ENCODE measurements around the gene ARRB2. TPM values are rescaled to one million over a fixed set of nuclear protein-coding genes. Genes with fewer than 3 reads are reported as not detected.

Gene ARRB2
- polyA plus RNA-seq, 4 donors: 43.8 to 131 (median 110) TPM

- Histone ChIP-seq H3K4me1 (ENCODE audit: control insufficient read depth in 3 of 3, insufficient read depth in 2 of 3, low read depth in 1 of 3, low read length in 2 of 3) (peaks cover 2 to 28% (median 10%) of the 10 kb centered on the region in 3 donors), H3K36me3 (ENCODE audit: control insufficient read depth in 3 of 3, insufficient read depth in 2 of 3, low read depth in 1 of 3, low read length in 3 of 3) (peaks cover 0 to 36% (median 9%) of the 10 kb centered on the region in 3 donors), H3K9me3 (ENCODE audit: control insufficient read depth in 2 of 2, insufficient read depth in 1 of 2, low read depth in 1 of 2, low read length in 1 of 2) (no peaks in the 10 kb centered on the region), H3K27me3 (ENCODE audit: control insufficient read depth in 3 of 3, insufficient read depth in 3 of 3, low read length in 3 of 3) (no peaks in the 10 kb centered on the region), H3K27ac (ENCODE audit: low read depth in 1 of 3, low read length in 2 of 3) (peak overlapping the region in 1 of 3 donors; percentile 2), H3K4me3 (ENCODE audit: low read depth in 1 of 3, low read length in 3 of 3) (no peak overlapping the region)
- DNase-seq (no peak), FAIRE-seq (no peak)
- WGBS, 3 donors: 73 to 88% (median 85%) methylated on average over 16 of the region's 16 CpGs
Observed at GRCh38 chr17:4722678-4723240, 12.3 kb downstream of the ARRB2 start.

GRCh38 chr17:4724650-4725049 is 14.2 kb downstream of the ARRB2 start:
- DNase-seq (no peak), FAIRE-seq (no peak)
- H3K36me3 ChIP-seq (ENCODE audit: control insufficient read depth in 3 of 3, insufficient read depth in 2 of 3, low read depth in 1 of 3, low read length in 3 of 3): peaks cover 0 to 18% (median 3%) of the 10 kb centered on the region in 3 donors
- H3K4me3 ChIP-seq (ENCODE audit: low read depth in 1 of 3, low read length in 3 of 3): no peak overlapping the region
- 78 to 87% (median 80%) methylated on average over 5 of the region's 5 CpGs for WGBS, 3 donors
- peaks cover 2 to 36% (median 12%) of the 10 kb centered on the region in 3 donors for H3K4me1 ChIP-seq (ENCODE audit: control insufficient read depth in 3 of 3, insufficient read depth in 2 of 3, low read depth in 1 of 3, low read length in 2 of 3)
- no peaks in the 10 kb centered on the region for H3K9me3 ChIP-seq (ENCODE audit: control insufficient read depth in 2 of 2, insufficient read depth in 1 of 2, low read depth in 1 of 2, low read length in 1 of 2)
- H3K27ac ChIP-seq (ENCODE audit: low read depth in 1 of 3, low read length in 2 of 3): no peak overlapping the region
- no peaks in the 10 kb centered on the region for H3K27me3 ChIP-seq (ENCODE audit: control insufficient read depth in 3 of 3, insufficient read depth in 3 of 3, low read length in 3 of 3)

GRCh38 chr17:4725646-4726310 is 15.3 kb downstream of the ARRB2 start:
- no peak overlapping the region for H3K4me3 ChIP-seq (ENCODE audit: low read depth in 1 of 3, low read length in 3 of 3)
- no peaks in the 10 kb centered on the region for H3K27me3 ChIP-seq (ENCODE audit: control insufficient read depth in 3 of 3, insufficient read depth in 3 of 3, low read length in 3 of 3)
- peaks cover 0 to 6% (median 0%) of the 10 kb centered on the region in 3 donors for H3K36me3 ChIP-seq (ENCODE audit: control insufficient read depth in 3 of 3, insufficient read depth in 2 of 3, low read depth in 1 of 3, low read length in 3 of 3)
- peaks cover 2 to 31% (median 5%) of the 10 kb centered on the region in 3 donors for H3K4me1 ChIP-seq (ENCODE audit: control insufficient read depth in 3 of 3, insufficient read depth in 2 of 3, low read depth in 1 of 3, low read length in 2 of 3)
- H3K9me3 ChIP-seq (ENCODE audit: control insufficient read depth in 2 of 2, insufficient read depth in 1 of 2, low read depth in 1 of 2, low read length in 1 of 2): no peaks in the 10 kb centered on the region
- H3K27ac ChIP-seq (ENCODE audit: low read depth in 1 of 3, low read length in 2 of 3): no peak overlapping the region
- DNase-seq (no peak), FAIRE-seq (no peak)
- 81 to 86% (median 84%) methylated on average over 7 to 9 of the region's 9 CpGs for WGBS, 3 donors

GRCh38 chr17:4728124-4728523 is 17.7 kb downstream of the ARRB2 start:
- Histone ChIP-seq H3K27ac (ENCODE audit: low read depth in 1 of 3, low read length in 2 of 3) (peak overlapping the region in 2 of 3 donors; percentile 43 to 57), H3K4me3 (ENCODE audit: low read depth in 1 of 3, low read length in 3 of 3) (no peak overlapping the region), H3K36me3 (ENCODE audit: control insufficient read depth in 3 of 3, insufficient read depth in 2 of 3, low read depth in 1 of 3, low read length in 3 of 3) (peaks cover 0 to 4% (median under 1%) of the 10 kb centered on the region in 3 donors), H3K27me3 (ENCODE audit: control insufficient read depth in 3 of 3, insufficient read depth in 3 of 3, low read length in 3 of 3) (no peaks in the 10 kb centered on the region), H3K4me1 (ENCODE audit: control insufficient read depth in 3 of 3, insufficient read depth in 2 of 3, low read depth in 1 of 3, low read length in 2 of 3) (peaks cover 0 to 15% (median 2%) of the 10 kb centered on the region in 3 donors), H3K9me3 (ENCODE audit: control insufficient read depth in 2 of 2, insufficient read depth in 1 of 2, low read depth in 1 of 2, low read length in 1 of 2) (no peaks in the 10 kb centered on the region)
- WGBS, 3 donors: 13 to 36% (median 20%) methylated on average over 3 of the region's 3 CpGs
- FAIRE-seq: no peak
- peak; percentile 65 to 80 for DNase-seq

GRCh38 chr17:4733073-4733531 is 22.7 kb downstream of the ARRB2 start:
- 48 to 67% (median 61%) methylated on average over 6 of the region's 6 CpGs for WGBS, 3 donors
- H3K4me1 ChIP-seq (ENCODE audit: control insufficient read depth in 3 of 3, insufficient read depth in 2 of 3, low read depth in 1 of 3, low read length in 2 of 3): peaks cover 0 to 17% (median 2%) of the 10 kb centered on the region in 3 donors
- H3K4me3 ChIP-seq (ENCODE audit: low read depth in 1 of 3, low read length in 3 of 3): no peak overlapping the region
- FAIRE-seq (no peak), DNase-seq (no peak)
- H3K27me3 ChIP-seq (ENCODE audit: control insufficient read depth in 3 of 3, insufficient read depth in 3 of 3, low read length in 3 of 3): peaks cover 0 to under 1% (median 0%) of the 10 kb centered on the region in 3 donors
- peaks cover 2 to 30% (median 4%) of the 10 kb centered on the region in 3 donors for H3K36me3 ChIP-seq (ENCODE audit: control insufficient read depth in 3 of 3, insufficient read depth in 2 of 3, low read depth in 1 of 3, low read length in 3 of 3)
- H3K9me3 ChIP-seq (ENCODE audit: control insufficient read depth in 2 of 2, insufficient read depth in 1 of 2, low read depth in 1 of 2, low read length in 1 of 2): no peaks in the 10 kb centered on the region
- H3K27ac ChIP-seq (ENCODE audit: low read depth in 1 of 3, low read length in 2 of 3): peak overlapping the region in 2 of 3 donors; percentile 16 to 53

DNA sequence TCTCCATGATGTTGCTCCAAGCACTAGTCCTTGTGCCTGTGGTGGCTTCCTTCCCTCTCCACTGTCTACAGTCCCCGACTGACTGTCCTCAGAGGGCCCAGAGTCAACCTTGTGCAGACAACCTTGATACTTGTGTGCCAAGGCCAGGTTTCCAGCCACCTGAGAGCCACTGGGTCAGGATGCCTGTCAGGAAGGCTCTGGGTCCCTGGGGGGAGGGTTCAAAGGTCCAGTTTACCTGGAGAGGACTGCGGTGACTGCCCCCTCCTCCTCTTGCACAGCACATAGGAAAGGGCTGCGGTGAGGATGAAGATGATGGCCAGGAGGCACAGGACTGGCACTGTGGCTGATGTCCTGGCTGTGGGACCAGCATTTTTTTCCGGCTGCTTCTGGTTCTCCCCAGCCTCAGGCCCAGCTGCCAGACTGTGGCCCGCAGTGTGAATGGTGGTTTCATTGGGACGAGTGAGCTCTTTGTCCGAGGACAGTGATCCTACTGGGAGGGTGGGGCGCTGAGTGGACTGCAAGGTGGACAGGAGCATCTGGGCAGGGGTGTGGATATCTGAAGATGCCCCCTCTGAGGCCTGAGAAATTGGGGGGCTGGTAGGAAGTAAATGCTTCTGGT is 24.5 kb downstream of the ARRB2 start:
- Histone ChIP-seq H3K27ac (ENCODE audit: low read depth in 1 of 3, low read length in 2 of 3) (no peak overlapping the region), H3K9me3 (ENCODE audit: control insufficient read depth in 2 of 2, insufficient read depth in 1 of 2, low read depth in 1 of 2, low read length in 1 of 2) (no peaks in the 10 kb centered on the region), H3K4me3 (ENCODE audit: low read depth in 1 of 3, low read length in 3 of 3) (no peak overlapping the region), H3K36me3 (ENCODE audit: control insufficient read depth in 3 of 3, insufficient read depth in 2 of 3, low read depth in 1 of 3, low read length in 3 of 3) (peaks cover 2 to 30% (median 4%) of the 10 kb centered on the region in 3 donors), H3K27me3 (ENCODE audit: control insufficient read depth in 3 of 3, insufficient read depth in 3 of 3, low read length in 3 of 3) (peaks cover 0 to 13% (median 0%) of the 10 kb centered on the region in 3 donors), H3K4me1 (ENCODE audit: control insufficient read depth in 3 of 3, insufficient read depth in 2 of 3, low read depth in 1 of 3, low read length in 2 of 3) (peaks cover 0 to 23% (median 0%) of the 10 kb centered on the region in 3 donors)
- FAIRE-seq (no peak), DNase-seq (no peak)
- WGBS, 3 donors: 87 to 96% (median 90%) methylated on average over 8 of the region's 8 CpGs

- 59 to 66% (median 65%) methylated on average over 8 to 9 of the region's 9 CpGs for WGBS, 3 donors
- Histone ChIP-seq H3K36me3 (ENCODE audit: control insufficient read depth in 3 of 3, insufficient read depth in 2 of 3, low read depth in 1 of 3, low read length in 3 of 3) (peaks cover 2 to 33% (median 4%) of the 10 kb centered on the region in 3 donors), H3K27me3 (ENCODE audit: control insufficient read depth in 3 of 3, insufficient read depth in 3 of 3, low read length in 3 of 3) (peaks cover 0 to 22% (median 0%) of the 10 kb centered on the region in 3 donors), H3K9me3 (ENCODE audit: control insufficient read depth in 2 of 2, insufficient read depth in 1 of 2, low read depth in 1 of 2, low read length in 1 of 2) (no peaks in the 10 kb centered on the region), H3K4me1 (ENCODE audit: control insufficient read depth in 3 of 3, insufficient read depth in 2 of 3, low read depth in 1 of 3, low read length in 2 of 3) (peaks cover 0 to 24% (median 0%) of the 10 kb centered on the region in 3 donors), H3K27ac (ENCODE audit: low read depth in 1 of 3, low read length in 2 of 3) (peak overlapping the region in 2 of 3 donors; percentile 39 to 64), H3K4me3 (ENCODE audit: low read depth in 1 of 3, low read length in 3 of 3) (no peak overlapping the region)
- DNase-seq (peak in 1 of 2 donors; percentile 68), FAIRE-seq (no peak)
Observed at GRCh38 chr17:4735876-4736651, 25.6 kb downstream of the ARRB2 start.

Data from small intestine (tissue), 7 donors.